WI38 (cell line): ENCODE results near the gene SIX1.

Experiments used
- H3K4me3 ChIP-seq: 2 replicates; pipeline ENCODE4 v1.5.1; 2011; ENCODE audit warnings: low read depth, mild to moderate bottlenecking, control low read depth, low read length
- TF ChIP-seq, protein P1 (sequence below): IDR thresholded peaks from 2 replicates; pipeline ENCODE4 v1.5.1; 2012; ENCODE audit warnings: low read depth, mild to moderate bottlenecking, control low read depth, low read length

Gene SIX1

DNA sequence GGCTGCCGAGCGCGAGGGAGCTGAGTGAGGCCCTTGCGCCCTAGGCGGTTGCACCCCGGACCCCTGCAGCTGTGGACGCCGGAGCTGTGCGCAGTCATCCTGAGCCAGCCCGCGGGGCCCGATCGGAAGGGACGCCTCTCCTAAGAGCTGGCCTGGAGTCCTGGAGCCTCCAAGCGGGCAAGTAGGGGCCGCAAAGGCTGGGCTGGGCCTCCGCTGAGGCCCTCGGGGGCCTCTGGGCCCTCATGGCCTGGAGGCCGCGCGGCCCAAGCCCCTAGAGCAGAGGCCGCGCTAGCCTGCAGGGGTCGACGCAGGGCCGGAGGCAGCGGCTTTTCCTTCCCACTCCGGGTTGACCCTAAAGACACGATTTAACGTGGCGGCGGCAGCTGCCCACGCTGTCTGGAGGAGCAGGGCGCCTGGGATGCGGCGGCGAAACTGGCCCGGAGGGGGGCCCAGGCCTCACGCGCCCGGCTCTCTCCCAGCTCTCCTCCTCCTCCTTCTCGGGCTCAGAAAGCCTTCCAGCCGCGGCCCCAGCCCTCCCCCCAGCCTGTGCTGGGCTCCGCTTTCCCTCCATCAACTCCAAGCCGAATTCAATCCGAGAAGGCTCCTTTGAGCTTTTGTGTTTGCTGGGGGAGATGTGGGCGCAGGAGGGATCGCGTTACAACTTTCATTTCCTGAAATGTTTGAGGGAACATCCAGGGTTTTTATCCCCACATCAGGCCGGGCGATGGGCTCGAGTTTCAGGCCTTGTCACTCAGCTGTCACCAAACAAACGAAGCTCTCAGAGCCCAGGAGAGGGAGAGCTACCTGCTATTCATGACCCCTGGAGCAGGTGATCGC, 11.6 kb downstream of the SIX1 start:
- TF ChIP-seq, protein P1, sequence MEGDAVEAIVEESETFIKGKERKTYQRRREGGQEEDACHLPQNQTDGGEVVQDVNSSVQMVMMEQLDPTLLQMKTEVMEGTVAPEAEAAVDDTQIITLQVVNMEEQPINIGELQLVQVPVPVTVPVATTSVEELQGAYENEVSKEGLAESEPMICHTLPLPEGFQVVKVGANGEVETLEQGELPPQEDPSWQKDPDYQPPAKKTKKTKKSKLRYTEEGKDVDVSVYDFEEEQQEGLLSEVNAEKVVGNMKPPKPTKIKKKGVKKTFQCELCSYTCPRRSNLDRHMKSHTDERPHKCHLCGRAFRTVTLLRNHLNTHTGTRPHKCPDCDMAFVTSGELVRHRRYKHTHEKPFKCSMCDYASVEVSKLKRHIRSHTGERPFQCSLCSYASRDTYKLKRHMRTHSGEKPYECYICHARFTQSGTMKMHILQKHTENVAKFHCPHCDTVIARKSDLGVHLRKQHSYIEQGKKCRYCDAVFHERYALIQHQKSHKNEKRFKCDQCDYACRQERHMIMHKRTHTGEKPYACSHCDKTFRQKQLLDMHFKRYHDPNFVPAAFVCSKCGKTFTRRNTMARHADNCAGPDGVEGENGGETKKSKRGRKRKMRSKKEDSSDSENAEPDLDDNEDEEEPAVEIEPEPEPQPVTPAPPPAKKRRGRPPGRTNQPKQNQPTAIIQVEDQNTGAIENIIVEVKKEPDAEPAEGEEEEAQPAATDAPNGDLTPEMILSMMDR: no peak
- H3K4me3 ChIP-seq: peak overlapping the region; percentile 9; the same call in 1 of the 2 replicates

DNA sequence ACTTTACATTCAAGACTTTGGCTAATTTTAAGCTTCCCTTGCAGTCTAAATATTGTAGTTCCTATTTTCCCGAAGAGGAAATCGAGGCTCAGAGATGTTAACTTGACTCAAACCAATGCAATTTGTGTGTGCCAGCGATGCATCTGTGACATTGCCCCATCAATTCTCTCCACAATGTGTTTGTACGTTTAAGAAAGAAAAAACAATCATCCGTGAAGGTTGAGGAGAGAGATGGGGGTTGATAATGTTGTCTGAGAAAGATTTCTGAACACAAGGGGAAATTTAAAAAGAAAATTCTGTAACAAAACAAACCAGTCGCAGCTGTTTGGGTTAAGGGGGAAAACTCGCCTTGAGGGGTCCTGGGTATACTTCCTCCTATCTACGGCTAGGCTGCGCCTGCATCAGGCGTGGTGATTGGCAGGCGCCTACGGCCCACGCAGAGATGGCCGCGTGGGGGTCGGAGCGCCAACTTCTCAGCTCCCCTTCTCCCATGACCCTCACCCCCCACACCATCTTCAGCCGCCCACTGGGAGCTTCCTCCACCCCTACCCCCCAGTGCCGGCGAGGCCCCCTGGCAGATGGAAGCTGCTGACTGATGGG, 12.3 kb downstream of the SIX1 start:
- TF ChIP-seq, protein P1: no peak
- no peak overlapping the region for H3K4me3 ChIP-seq

DNA sequence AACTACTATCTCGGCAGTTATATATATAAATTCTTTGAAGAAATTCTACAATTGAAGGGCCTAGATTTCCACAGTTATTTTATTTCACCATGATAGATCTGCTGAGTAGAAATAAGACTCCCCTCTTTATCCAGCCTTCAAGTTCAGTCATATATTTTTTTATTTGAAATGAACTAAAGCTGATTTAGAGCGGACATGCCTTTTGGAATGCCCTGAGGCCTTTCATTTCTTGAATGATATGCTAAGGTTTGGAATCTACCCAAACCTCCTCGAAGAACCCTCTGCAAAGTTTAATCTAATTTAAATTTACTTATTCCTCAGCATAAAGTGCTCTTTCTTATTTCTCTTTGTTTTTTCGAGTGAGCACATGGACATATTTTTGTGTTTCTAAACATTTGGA, 15.1 kb downstream of the SIX1 start:
- TF ChIP-seq, protein P1: no peak
- H3K4me3 ChIP-seq: no peak overlapping the region

DNA sequence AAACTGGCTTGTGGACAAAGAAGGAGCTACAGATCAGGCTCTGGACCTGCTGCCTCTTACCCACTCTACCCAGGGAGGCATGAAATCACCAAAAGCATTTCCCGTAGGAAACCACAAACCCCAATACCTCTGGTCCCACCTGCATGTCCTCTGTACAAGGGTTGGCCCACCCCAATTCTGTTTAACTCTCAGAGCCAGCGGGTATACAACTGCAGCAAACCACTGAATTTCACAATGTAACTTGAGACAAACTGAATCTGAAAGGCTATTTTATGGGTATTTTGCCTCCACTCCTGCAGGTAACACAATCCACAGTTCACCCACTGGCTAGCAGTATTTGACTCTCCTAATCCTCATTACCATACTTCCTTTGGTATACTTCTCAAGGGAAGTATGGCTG, 16.5 kb downstream of the SIX1 start:
- TF ChIP-seq, protein P1: no peak
- H3K4me3 ChIP-seq: no peak overlapping the region

DNA sequence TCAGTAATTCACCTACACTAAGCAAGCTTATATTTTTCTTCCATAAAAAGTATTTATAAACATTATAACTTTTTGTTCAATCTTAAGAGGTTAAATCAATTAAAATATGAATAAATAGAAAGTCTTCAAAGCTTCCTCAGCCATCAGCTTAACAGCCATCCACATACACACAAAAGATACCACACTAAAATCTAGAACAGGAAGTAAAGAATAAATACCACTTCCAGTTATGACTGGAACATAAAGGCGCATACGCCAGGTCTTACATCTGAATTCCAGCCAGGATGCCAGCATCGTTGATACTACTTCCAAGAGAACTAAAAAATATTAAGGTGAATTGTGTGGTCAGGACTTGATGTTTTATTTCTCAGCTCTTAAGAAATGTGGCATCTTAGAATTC, 17.0 kb downstream of the SIX1 start:
- H3K4me3 ChIP-seq: no peak overlapping the region
- TF ChIP-seq, protein P1: no peak

DNA sequence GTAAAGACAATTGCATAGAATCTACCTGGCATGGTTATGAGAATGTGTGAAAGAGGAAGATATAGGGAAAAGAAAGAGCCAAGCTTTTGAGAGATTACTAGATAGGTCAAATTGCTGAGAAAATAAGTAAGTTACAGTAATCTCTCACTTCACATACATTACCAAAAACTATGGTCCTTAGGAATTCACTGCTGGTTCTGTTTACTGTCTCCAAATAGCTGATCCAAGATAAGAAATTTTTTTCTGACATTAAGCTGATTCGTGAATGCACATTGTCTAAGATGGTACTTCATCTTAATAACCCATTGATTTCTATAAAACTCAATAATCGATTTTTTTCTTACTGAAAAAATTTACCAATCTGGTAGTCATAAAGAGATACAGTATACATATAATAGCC, 17.4 kb downstream of the SIX1 start:
- TF ChIP-seq, protein P1: no peak
- no peak overlapping the region for H3K4me3 ChIP-seq

DNA sequence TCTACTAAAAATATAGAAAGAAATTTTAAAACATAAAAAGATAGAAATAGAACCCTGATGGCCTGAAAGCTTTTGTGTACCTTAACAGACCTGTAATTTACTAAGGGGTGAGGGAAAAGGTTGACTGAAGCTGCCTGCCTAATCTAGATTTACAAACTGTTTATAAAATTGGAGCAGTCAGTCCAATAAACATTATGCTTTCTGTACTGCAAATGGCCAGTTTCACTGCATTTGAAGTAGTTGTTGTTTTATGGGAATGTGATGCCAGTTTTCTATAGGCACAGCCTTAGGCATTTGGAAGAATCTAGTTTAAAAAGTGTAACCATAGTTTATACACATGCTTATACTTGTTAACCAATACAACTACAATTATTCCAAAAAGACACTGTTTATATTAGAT, 19.1 kb downstream of the SIX1 start:
- TF ChIP-seq, protein P1: no peak
- H3K4me3 ChIP-seq: no peak overlapping the region
